Lower leg skin (tissue), 3 donors: ENCODE measurements around the gene RBM42.

Experiments used
- CTCF ChIP-seq, 3 donors: fragments of 450-650 bp; IDR thresholded peaks; one replicate each; pipeline ENCODE4 v1.5.1; 2016; ENCODE audit warnings: antibody characterized with exemption in 3 of 3, mild to moderate bottlenecking in 3 of 3, moderate library complexity in 2 of 3
- POLR2A ChIP-seq, 2 donors: fragments of 450-650 bp; IDR thresholded peaks; one replicate each; pipeline ENCODE4 v1.6.1; 2016 to 2017; ENCODE audit warnings: antibody characterized with exemption in 2 of 2, mild to moderate bottlenecking in 1 of 2, moderate library complexity in 1 of 2

- TF ChIP-seq CTCF (IDR thresholded peaks at IDR 0.05), result no peak
- no peak for TF ChIP-seq POLR2A (IDR thresholded peaks at IDR 0.05)
These were observed 447 bp downstream of the RBM42 start for GRCh38 chr19:35629332-35629633.
